WERI-Rb-1 (cell line): ENCODE measurements around the gene EVX2.

Source experiments
- DNase-seq: peaks from one replicate; pipeline ENCODE4 v3.0.0-alpha.2; 2020
- H3K27ac ChIP-seq: fragments of 250-450 bp; sonication (Bioruptor Pico); 2 replicates; pipeline ENCODE4 v1.5.1; 2020; ENCODE audit warnings: mild to moderate bottlenecking, moderate library complexity
- H3K27me3 ChIP-seq: fragments of 250-450 bp; sonication (Bioruptor Pico); 2 replicates; pipeline ENCODE4 v1.5.1; 2021; ENCODE audit warnings: mild to moderate bottlenecking, low read depth, moderate library complexity; ENCODE audit not compliant: insufficient read depth, severe bottlenecking
- H3K36me3 ChIP-seq: fragments of 250-450 bp; sonication (Bioruptor Pico); 2 replicates; pipeline ENCODE4 v1.5.1; 2020; ENCODE audit warnings: mild to moderate bottlenecking, moderate library complexity
- H3K4me3 ChIP-seq: 2 replicates; pipeline ENCODE4 v1.5.1; 2011; ENCODE audit warnings: low read depth, mild to moderate bottlenecking, control low read depth, low read length
- H3K9me3 ChIP-seq: fragments of 250-450 bp; sonication (Bioruptor Pico); 2 replicates; pipeline ENCODE4 v1.5.1; 2021; ENCODE audit warnings: mild to moderate bottlenecking, moderate library complexity; ENCODE audit not compliant: severe bottlenecking
- TF ChIP-seq, protein P1 (sequence below): IDR thresholded peaks from 2 replicates; pipeline ENCODE4 v1.5.1; 2011; ENCODE audit warnings: low read depth, mild to moderate bottlenecking, control low read depth, inconsistent platforms, low read length

EVX2 gene

DNA sequence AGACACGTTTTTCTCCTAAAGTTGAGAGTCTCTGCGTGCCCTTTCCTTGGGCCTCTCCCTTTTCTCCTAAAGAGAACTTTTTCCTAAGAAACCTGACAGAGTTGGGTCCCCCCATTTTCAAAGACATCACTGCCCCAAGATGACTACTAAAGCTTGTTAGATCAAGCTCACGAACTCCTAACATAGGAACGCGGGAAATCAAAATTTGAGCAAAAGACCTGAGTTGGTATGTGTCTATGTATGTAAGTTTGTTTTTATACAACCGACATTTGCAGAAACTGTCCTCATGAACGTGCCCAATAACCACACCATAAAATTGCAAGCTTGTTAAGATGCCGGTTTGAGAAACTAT lies 10.1 kb upstream of the EVX2 start:
- DNase-seq, result no peak

DNA sequence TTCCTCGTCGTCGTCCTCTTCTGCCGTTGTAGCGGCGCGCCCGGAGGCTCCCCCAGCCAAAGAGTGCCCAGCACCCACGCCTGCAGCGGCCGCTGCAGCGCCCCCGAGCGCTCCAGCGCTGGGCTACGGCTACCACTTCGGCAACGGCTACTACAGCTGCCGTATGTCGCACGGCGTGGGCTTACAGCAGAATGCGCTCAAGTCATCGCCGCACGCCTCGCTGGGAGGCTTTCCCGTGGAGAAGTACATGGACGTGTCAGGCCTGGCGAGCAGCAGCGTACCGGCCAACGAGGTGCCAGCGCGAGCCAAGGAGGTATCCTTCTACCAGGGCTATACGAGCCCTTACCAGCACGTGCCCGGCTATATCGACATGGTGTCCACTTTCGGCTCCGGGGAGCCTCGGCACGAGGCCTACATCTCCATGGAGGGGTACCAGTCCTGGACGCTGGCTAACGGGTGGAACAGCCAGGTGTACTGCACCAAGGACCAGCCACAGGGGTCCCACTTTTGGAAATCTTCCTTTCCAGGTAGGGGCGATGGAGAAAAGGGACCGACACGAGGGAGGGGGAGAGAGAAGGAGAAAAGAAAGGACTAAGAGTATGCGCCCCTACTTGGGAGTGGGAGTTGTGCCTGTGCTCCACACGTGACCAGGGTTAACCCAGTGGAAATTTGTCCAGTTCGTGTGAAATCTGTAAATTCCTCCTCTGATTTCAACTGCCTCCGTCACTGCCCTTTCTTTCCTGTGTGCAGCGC lies 9.6 kb upstream of the EVX2 start:
- peak overlapping the region; percentile 41 for H3K4me3 ChIP-seq
- no peaks in the 10 kb centered on the region for H3K9me3 ChIP-seq
- TF ChIP-seq, protein P1, sequence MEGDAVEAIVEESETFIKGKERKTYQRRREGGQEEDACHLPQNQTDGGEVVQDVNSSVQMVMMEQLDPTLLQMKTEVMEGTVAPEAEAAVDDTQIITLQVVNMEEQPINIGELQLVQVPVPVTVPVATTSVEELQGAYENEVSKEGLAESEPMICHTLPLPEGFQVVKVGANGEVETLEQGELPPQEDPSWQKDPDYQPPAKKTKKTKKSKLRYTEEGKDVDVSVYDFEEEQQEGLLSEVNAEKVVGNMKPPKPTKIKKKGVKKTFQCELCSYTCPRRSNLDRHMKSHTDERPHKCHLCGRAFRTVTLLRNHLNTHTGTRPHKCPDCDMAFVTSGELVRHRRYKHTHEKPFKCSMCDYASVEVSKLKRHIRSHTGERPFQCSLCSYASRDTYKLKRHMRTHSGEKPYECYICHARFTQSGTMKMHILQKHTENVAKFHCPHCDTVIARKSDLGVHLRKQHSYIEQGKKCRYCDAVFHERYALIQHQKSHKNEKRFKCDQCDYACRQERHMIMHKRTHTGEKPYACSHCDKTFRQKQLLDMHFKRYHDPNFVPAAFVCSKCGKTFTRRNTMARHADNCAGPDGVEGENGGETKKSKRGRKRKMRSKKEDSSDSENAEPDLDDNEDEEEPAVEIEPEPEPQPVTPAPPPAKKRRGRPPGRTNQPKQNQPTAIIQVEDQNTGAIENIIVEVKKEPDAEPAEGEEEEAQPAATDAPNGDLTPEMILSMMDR, result peak; percentile 46
- H3K36me3 ChIP-seq, result no peaks in the 10 kb centered on the region
- no peak overlapping the region for H3K27ac ChIP-seq
- H3K27me3 ChIP-seq, result peaks cover 97% of the 10 kb centered on the region
- peak; percentile 34 for DNase-seq

More for the DNA sequence above, 10.1 kb upstream of the EVX2 start:
- Histone ChIP-seq H3K36me3 (no peaks in the 10 kb centered on the region), H3K4me3 (no peak overlapping the region), H3K9me3 (no peaks in the 10 kb centered on the region), H3K27ac (no peak overlapping the region), H3K27me3 (peaks cover 97% of the 10 kb centered on the region)
- TF ChIP-seq, protein P1, result no peak

DNA sequence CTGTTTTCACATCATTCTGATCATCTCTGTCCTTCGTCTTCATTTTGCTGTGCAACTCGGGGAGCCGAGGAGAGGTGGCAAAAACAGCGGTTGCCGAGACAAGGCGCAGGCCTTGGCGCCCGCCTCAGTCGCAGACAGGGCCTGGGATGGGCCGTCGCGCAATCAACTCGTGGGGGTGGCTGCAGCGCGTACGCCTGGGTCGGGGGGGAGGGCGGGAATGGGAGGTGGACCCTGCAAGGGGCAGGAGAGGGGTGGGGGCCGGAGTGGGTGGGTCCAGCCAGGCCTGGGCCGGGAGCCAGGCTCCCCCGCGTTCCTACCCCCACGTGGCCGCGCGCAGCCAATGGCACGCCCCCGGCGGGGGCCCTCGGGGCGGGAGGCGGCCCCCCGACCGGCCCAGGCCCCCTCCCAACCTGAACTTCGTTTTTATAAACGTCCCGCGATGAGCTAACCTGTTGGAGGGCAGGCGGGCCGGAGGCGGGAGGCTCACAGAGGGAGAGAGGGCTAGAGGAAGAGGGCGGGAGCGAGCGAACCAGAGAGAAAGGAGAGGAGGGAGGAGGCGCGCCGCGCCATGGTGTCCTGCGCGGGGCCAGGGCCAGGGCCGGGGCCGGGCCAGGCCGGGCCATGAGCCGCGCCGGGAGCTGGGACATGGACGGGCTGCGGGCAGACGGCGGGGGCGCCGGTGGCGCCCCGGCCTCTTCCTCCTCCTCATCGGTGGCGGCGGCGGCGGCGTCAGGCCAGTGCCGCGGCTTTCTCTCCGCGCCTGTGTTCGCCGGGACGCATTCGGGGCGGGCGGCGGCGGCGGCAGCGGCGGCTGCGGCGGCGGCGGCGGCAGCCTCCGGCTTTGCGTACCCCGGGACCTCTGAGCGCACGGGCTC lies 8.7 kb upstream of the EVX2 start, which contains the start of gene HOXD13:
Gene HOXD13 (plus strand): TSS at position 452 of the 875 bp plus-strand sequence. CDS start 170 bp downstream, at position 622.
- H3K27ac ChIP-seq, result no peak within 1 kb of the TSS
- no peaks in the 10 kb centered on the region for H3K36me3 ChIP-seq
- no peaks in the 10 kb centered on the region for H3K9me3 ChIP-seq
- peak within 1 kb of the TSS; percentile 41 for H3K4me3 ChIP-seq
- DNase-seq, result peak; percentile 39
- H3K27me3 ChIP-seq, result peaks cover 97% of the 10 kb centered on the region
- TF ChIP-seq, protein P1, result no peak

DNA sequence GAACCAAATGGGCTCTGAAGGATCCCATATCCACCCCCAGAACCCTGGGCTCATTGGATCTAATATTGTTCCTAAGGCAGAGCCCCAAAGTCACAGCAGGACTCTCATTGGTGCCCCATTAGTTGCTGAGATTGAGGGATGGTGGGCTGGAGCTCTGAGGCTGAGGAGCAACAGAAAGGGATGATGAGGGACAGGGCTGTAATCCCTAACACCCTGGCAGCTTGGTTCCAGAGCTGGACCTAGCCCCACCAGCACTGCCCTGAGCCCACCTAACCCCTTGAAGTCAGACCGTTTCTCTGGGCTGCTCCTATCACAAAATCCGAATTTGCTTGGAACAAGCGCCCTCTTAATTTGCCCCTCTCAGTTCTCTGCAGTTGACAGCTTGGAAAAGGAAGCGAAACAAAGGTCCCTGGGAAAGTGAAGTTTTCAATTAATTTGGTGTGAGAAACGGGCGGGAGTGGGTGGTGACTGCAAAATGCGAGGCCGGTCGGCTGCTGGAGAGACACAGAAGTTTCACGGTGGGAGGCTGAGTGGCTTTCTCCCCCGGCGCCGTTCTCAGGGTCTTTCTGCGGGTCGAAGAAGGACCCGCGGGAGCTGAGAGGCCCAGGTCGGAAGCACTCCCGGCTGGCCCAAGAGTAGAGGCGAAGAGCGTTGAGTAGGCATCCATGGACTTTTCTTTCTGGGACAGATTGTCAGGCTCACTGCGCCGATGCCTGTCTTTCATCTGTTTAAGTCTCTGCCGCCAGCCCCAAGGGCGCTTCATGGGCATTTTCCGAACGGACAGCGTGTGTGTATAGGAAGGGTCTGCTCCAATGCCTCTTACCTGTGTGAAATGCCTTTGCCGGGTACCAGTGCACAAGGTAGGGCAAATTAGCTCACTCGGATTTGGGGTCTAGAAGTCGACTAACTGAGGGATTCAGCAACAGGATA lies 7.8 kb upstream of the EVX2 start:
- Histone ChIP-seq H3K36me3 (no peaks in the 10 kb centered on the region), H3K9me3 (no peaks in the 10 kb centered on the region), H3K4me3 (no peak overlapping the region), H3K27ac (no peak overlapping the region), H3K27me3 (peaks cover 97% of the 10 kb centered on the region)
- TF ChIP-seq, protein P1, result no peak
- DNase-seq, result no peak

DNA sequence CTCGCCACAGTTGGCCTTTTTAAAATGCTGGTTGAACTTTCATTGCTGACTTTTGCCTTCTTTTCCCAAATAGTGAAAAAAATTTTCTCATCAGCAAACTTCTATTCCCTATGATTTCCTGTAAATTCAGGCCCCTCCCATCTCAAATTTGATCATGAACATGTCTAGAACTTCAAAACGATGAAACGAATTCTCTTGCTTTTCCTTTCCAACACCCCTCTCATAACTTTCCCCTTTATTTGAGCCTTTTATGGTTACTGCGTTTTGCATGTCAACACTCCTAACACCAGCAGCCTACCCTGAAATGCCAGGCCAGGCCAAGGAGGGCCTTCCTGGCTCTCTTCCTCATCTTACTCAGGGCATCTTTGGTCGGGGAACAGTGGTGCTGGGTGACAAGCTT lies 7.1 kb upstream of the EVX2 start:
- H3K4me3 ChIP-seq, result no peak overlapping the region
- H3K27ac ChIP-seq, result no peak overlapping the region
- H3K36me3 ChIP-seq, result no peaks in the 10 kb centered on the region
- DNase-seq, result no peak
- TF ChIP-seq, protein P1, result no peak
- peaks cover 97% of the 10 kb centered on the region for H3K27me3 ChIP-seq
- no peaks in the 10 kb centered on the region for H3K9me3 ChIP-seq
